PC-3 (cell line): ENCODE measurements around the gene WWC2.

Experiments used
- CTCF ChIP-seq: fragments of 300-600 bp; sonication (generic); conservative IDR thresholded peaks from 2 replicates; pipeline ENCODE4 v1.5.1; 2017; ENCODE audit warnings: antibody characterized with exemption, low read depth, mild to moderate bottlenecking, low read length
- EZH2 ChIP-seq: fragments of 300-600 bp; sonication (generic); IDR thresholded peaks from one replicate; pipeline ENCODE4 v1.6.1; 2017; ENCODE audit warnings: antibody characterized with exemption, mild to moderate bottlenecking, low read length; ENCODE audit not compliant: unreplicated experiment
- EZH2phosphoT487 ChIP-seq: fragments of 300-600 bp; sonication (generic); IDR thresholded peaks from 2 replicates; pipeline ENCODE4 v1.6.1; 2018; ENCODE audit warnings: mild to moderate bottlenecking, antibody characterized with exemption, low read length, borderline replicate concordance

- TF ChIP-seq EZH2: no peak
- TF ChIP-seq CTCF: no peak
- no peak for TF ChIP-seq EZH2phosphoT487
Measured at GRCh38 chr4:183100298-183100599, 1.2 kb downstream of the WWC2 start.
